ENCODE results near the gene HECW1.

The HECW1 gene

GRCh38 chr7:43538404-43538771 lies 425.9 kb downstream of the HECW1 start:
- 100% methylated on average over 3 of the region's 4 CpGs for WGBS

GRCh38 chr7:43540471-43540870 lies 428.0 kb downstream of the HECW1 start:
- no peak overlapping the region for H2BK12ac ChIP-seq (ENCODE audit: low read length in 2 of 2)
- H3K27me3 ChIP-seq (ENCODE audit: control insufficient read depth in 1 of 2, insufficient read depth in 1 of 2, low read length in 2 of 2): no peaks in the 10 kb centered on the region
- no peak overlapping the region for H2BK15ac ChIP-seq (ENCODE audit: low read depth, poor library complexity, severe bottlenecking)
- H4K91ac ChIP-seq (ENCODE audit: low read length): no peak overlapping the region
- no peak overlapping the region for H3K9ac ChIP-seq (ENCODE audit: low read length)
- no peak for DNase-seq
- peak overlapping the region; percentile 16 for H2AK5ac ChIP-seq (ENCODE audit: low read length, severe bottlenecking)
- no peak overlapping the region for H2AFZ ChIP-seq (ENCODE audit: low read depth, low read length)
- no peak overlapping the region for H4K8ac ChIP-seq (ENCODE audit: low read length)
- no peak overlapping the region for H3K4me2 ChIP-seq (ENCODE audit: low read length, poor library complexity, severe bottlenecking)
- peaks cover 16% of the 10 kb centered on the region for H3K4me1 ChIP-seq (ENCODE audit: control insufficient read depth, insufficient read depth, low read depth, low read length)
- H3K79me1 ChIP-seq (replicated peaks; ENCODE audit: low read length, poor library complexity, severe bottlenecking): no peaks in the 10 kb centered on the region
- H3K23ac ChIP-seq (ENCODE audit: low read length in 2 of 2): no peak overlapping the region
- no peaks in the 10 kb centered on the region for H3K9me3 ChIP-seq (ENCODE audit: control insufficient read depth, low read length)
- H2BK120ac ChIP-seq (ENCODE audit: low read depth, low read length): no peak overlapping the region
- H3K27ac ChIP-seq (ENCODE audit: low read length, poor library complexity, severe bottlenecking): no peak overlapping the region
- H2BK5ac ChIP-seq (ENCODE audit: low read depth, low read length, poor library complexity, severe bottlenecking): no peak overlapping the region
- H3K18ac ChIP-seq (ENCODE audit: low read depth in 1 of 2, low read length in 2 of 2): no peak overlapping the region
- H3K4me3 ChIP-seq (ENCODE audit: insufficient read depth in 1 of 2, low read depth in 1 of 2, low read length in 2 of 2): no peak overlapping the region
- no peak overlapping the region for H3K14ac ChIP-seq (ENCODE audit: low read length in 2 of 2)
- H3K4ac ChIP-seq (ENCODE audit: low read depth in 1 of 2, low read length in 2 of 2): no peak overlapping the region
- H3K36me3 ChIP-seq (ENCODE audit: control insufficient read depth in 1 of 2, insufficient read depth in 2 of 2, low read depth in 1 of 2, low read length in 2 of 2): no peaks in the 10 kb centered on the region
- 94% methylated on average over 2 of the region's 3 CpGs for WGBS

More at GRCh38 chr7:43538404-43538771, 425.9 kb downstream of the HECW1 start:
- no peaks in the 10 kb centered on the region for H3K36me3 ChIP-seq (ENCODE audit: control insufficient read depth in 1 of 2, insufficient read depth in 2 of 2, low read depth in 1 of 2, low read length in 2 of 2)
- no peak overlapping the region for H3K9ac ChIP-seq (ENCODE audit: low read length)
- no peak overlapping the region for H3K4me3 ChIP-seq (ENCODE audit: insufficient read depth in 1 of 2, low read depth in 1 of 2, low read length in 2 of 2)
- no peak overlapping the region for H2BK120ac ChIP-seq (ENCODE audit: low read depth, low read length)
- H2BK15ac ChIP-seq (ENCODE audit: low read depth, poor library complexity, severe bottlenecking): no peak overlapping the region
- H3K14ac ChIP-seq (ENCODE audit: low read length in 2 of 2): no peak overlapping the region
- peak overlapping the region; percentile 14 for H3K4me2 ChIP-seq (ENCODE audit: low read length, poor library complexity, severe bottlenecking)
- H3K18ac ChIP-seq (ENCODE audit: low read depth in 1 of 2, low read length in 2 of 2): no peak overlapping the region
- H3K9me3 ChIP-seq (ENCODE audit: control insufficient read depth, low read length): no peaks in the 10 kb centered on the region
- H3K4me1 ChIP-seq (ENCODE audit: control insufficient read depth, insufficient read depth, low read depth, low read length): peaks cover 21% of the 10 kb centered on the region
- H2AFZ ChIP-seq (ENCODE audit: low read depth, low read length): no peak overlapping the region
- H4K8ac ChIP-seq (ENCODE audit: low read length): no peak overlapping the region
- no peak overlapping the region for H3K23ac ChIP-seq (ENCODE audit: low read length in 2 of 2)
- H3K27ac ChIP-seq (ENCODE audit: low read length, poor library complexity, severe bottlenecking): peak overlapping the region; percentile 94
- no peak overlapping the region for H2BK12ac ChIP-seq (ENCODE audit: low read length in 2 of 2)
- H3K27me3 ChIP-seq (ENCODE audit: control insufficient read depth in 1 of 2, insufficient read depth in 1 of 2, low read length in 2 of 2): no peaks in the 10 kb centered on the region
- H2BK5ac ChIP-seq (ENCODE audit: low read depth, low read length, poor library complexity, severe bottlenecking): peak overlapping the region; percentile 78
- peak overlapping the region; percentile 23 for H2AK5ac ChIP-seq (ENCODE audit: low read length, severe bottlenecking)
- DNase-seq: no peak
- H3K4ac ChIP-seq (ENCODE audit: low read depth in 1 of 2, low read length in 2 of 2): no peak overlapping the region
- no peaks in the 10 kb centered on the region for H3K79me1 ChIP-seq (replicated peaks; ENCODE audit: low read length, poor library complexity, severe bottlenecking)
- no peak overlapping the region for H4K91ac ChIP-seq (ENCODE audit: low read length)

- Histone ChIP-seq H2BK120ac (ENCODE audit: low read depth, low read length) (no peak overlapping the region), H3K4me3 (ENCODE audit: insufficient read depth in 1 of 2, low read depth in 1 of 2, low read length in 2 of 2) (no peak overlapping the region), H3K4me1 (ENCODE audit: control insufficient read depth, insufficient read depth, low read depth, low read length) (peaks cover 5% of the 10 kb centered on the region), H3K79me1 (replicated peaks; ENCODE audit: low read length, poor library complexity, severe bottlenecking) (no peaks in the 10 kb centered on the region), H3K4ac (ENCODE audit: low read depth in 1 of 2, low read length in 2 of 2) (no peak overlapping the region), H3K18ac (ENCODE audit: low read depth in 1 of 2, low read length in 2 of 2) (no peak overlapping the region), H3K4me2 (ENCODE audit: low read length, poor library complexity, severe bottlenecking) (no peak overlapping the region), H2BK5ac (ENCODE audit: low read depth, low read length, poor library complexity, severe bottlenecking) (no peak overlapping the region), H2BK12ac (ENCODE audit: low read length in 2 of 2) (no peak overlapping the region), H4K91ac (ENCODE audit: low read length) (no peak overlapping the region), H4K8ac (ENCODE audit: low read length) (no peak overlapping the region), H3K23ac (ENCODE audit: low read length in 2 of 2) (no peak overlapping the region), H3K36me3 (ENCODE audit: control insufficient read depth in 1 of 2, insufficient read depth in 2 of 2, low read depth in 1 of 2, low read length in 2 of 2) (no peaks in the 10 kb centered on the region), H2AK5ac (ENCODE audit: low read length, severe bottlenecking) (no peak overlapping the region), H3K9ac (ENCODE audit: low read length) (no peak overlapping the region), H3K27me3 (ENCODE audit: control insufficient read depth in 1 of 2, insufficient read depth in 1 of 2, low read length in 2 of 2) (no peaks in the 10 kb centered on the region), H3K14ac (ENCODE audit: low read length in 2 of 2) (no peak overlapping the region), H3K27ac (ENCODE audit: low read length, poor library complexity, severe bottlenecking) (no peak overlapping the region), H2AFZ (ENCODE audit: low read depth, low read length) (no peak overlapping the region), H2BK15ac (ENCODE audit: low read depth, poor library complexity, severe bottlenecking) (no peak overlapping the region), H3K9me3 (ENCODE audit: control insufficient read depth, low read length) (peaks cover 8% of the 10 kb centered on the region)
- no peak for DNase-seq
- 100% methylated on average over 3 of the region's 5 CpGs for WGBS
Measured at GRCh38 chr7:43542716-43543115, 430.3 kb downstream of the HECW1 start.

- Histone ChIP-seq H2BK15ac (ENCODE audit: low read depth, poor library complexity, severe bottlenecking) (no peak overlapping the region), H3K4me3 (ENCODE audit: insufficient read depth in 1 of 2, low read depth in 1 of 2, low read length in 2 of 2) (no peak overlapping the region), H2AFZ (ENCODE audit: low read depth, low read length) (no peak overlapping the region), H3K79me1 (replicated peaks; ENCODE audit: low read length, poor library complexity, severe bottlenecking) (no peaks in the 10 kb centered on the region), H2BK12ac (ENCODE audit: low read length in 2 of 2) (no peak overlapping the region), H3K4me2 (ENCODE audit: low read length, poor library complexity, severe bottlenecking) (no peak overlapping the region), H3K4me1 (ENCODE audit: control insufficient read depth, insufficient read depth, low read depth, low read length) (no peaks in the 10 kb centered on the region), H2BK120ac (ENCODE audit: low read depth, low read length) (no peak overlapping the region), H2AK5ac (ENCODE audit: low read length, severe bottlenecking) (no peak overlapping the region), H3K9me3 (ENCODE audit: control insufficient read depth, low read length) (peaks cover 8% of the 10 kb centered on the region), H3K14ac (ENCODE audit: low read length in 2 of 2) (no peak overlapping the region), H3K4ac (ENCODE audit: low read depth in 1 of 2, low read length in 2 of 2) (no peak overlapping the region), H3K23ac (ENCODE audit: low read length in 2 of 2) (no peak overlapping the region), H3K9ac (ENCODE audit: low read length) (no peak overlapping the region), H3K27ac (ENCODE audit: low read length, poor library complexity, severe bottlenecking) (no peak overlapping the region), H4K91ac (ENCODE audit: low read length) (no peak overlapping the region), H4K8ac (ENCODE audit: low read length) (no peak overlapping the region), H3K18ac (ENCODE audit: low read depth in 1 of 2, low read length in 2 of 2) (no peak overlapping the region), H3K27me3 (ENCODE audit: control insufficient read depth in 1 of 2, insufficient read depth in 1 of 2, low read length in 2 of 2) (no peaks in the 10 kb centered on the region), H3K36me3 (ENCODE audit: control insufficient read depth in 1 of 2, insufficient read depth in 2 of 2, low read depth in 1 of 2, low read length in 2 of 2) (peaks cover 0 to 3% of the 10 kb centered on the region in 2 experiments), H2BK5ac (ENCODE audit: low read depth, low read length, poor library complexity, severe bottlenecking) (no peak overlapping the region)
- peak; percentile 22 for DNase-seq
Measured at GRCh38 chr7:43546231-43546630, 433.8 kb downstream of the HECW1 start.
